Upper lobe of left lung (tissue), 4 donors: ENCODE data around the gene KCNJ2.

Experiments
- CTCF ChIP-seq, 6 experiments: fragments of 450-650 bp in 4 of 6; fragments of 200-600 bp in 2 of 6; sonication (generic) in 2 of 6; IDR thresholded peaks; one replicate each; pipeline ENCODE4 v1.5.1; 2016 to 2019; ENCODE audit warnings: antibody characterized with exemption in 6 of 6
- EP300 ChIP-seq, 4 donors: sonication (generic); formaldehyde crosslinking; IDR thresholded peaks; one replicate each; pipeline ENCODE4 v1.5.1; 2017; ENCODE audit warnings: antibody characterized with exemption in 4 of 4, control low read depth in 2 of 4
- POLR2A ChIP-seq, 4 donors: fragments of 450-650 bp; IDR thresholded peaks; one replicate each; pipeline ENCODE4 v1.5.1; 2016 to 2017; ENCODE audit warnings: antibody characterized with exemption in 4 of 4, mild to moderate bottlenecking in 2 of 4
- POLR2AphosphoS5 ChIP-seq, 2 donors: sonication (generic); formaldehyde crosslinking; IDR thresholded peaks; one replicate each; pipeline ENCODE4 v1.5.1; 2017; ENCODE audit warnings: antibody characterized with exemption in 2 of 2

GRCh38 chr17:70138291-70138865 lies 31.0 kb upstream of the KCNJ2 start:
- TF ChIP-seq CTCF (IDR thresholded peaks at IDR 0.05) (no peak), POLR2AphosphoS5 (IDR thresholded peaks at IDR 0.05) (no peak), EP300 (IDR thresholded peaks at IDR 0.05) (no peak), POLR2A (IDR thresholded peaks at IDR 0.05) (no peak)
